Epithelial cell of proximal tubule (primary cell): ENCODE measurements around the gene SERPINA1. TPM values are rescaled to one million over a fixed set of nuclear protein-coding genes. Genes with fewer than 3 reads are reported as not detected.

Source experiments
- DNase-seq: peaks from one replicate; pipeline ENCODE4 v3.0.0-alpha.2; 2011; ENCODE audit warnings: low read depth
- H3K4me3 ChIP-seq: 2 replicates; pipeline ENCODE4 v1.5.1; 2011; ENCODE audit warnings: low read depth, mild to moderate bottlenecking, low read length
- total RNA-seq: library from RNA; depleted of rRNA; stranded (reverse); fragments of >200 nt; gene quantifications from 2 replicates; pipeline ENCODE4 v1.2.3, GENCODE V29; 2015
- TF ChIP-seq, protein P1 (sequence below): conservative IDR thresholded peaks from 2 replicates; pipeline ENCODE4 v1.5.1; 2012; ENCODE audit warnings: low read depth, mild to moderate bottlenecking, low read length

SERPINA1 gene
- 15.3 and 15.8 TPM in 2 replicates for total RNA-seq

DNA sequence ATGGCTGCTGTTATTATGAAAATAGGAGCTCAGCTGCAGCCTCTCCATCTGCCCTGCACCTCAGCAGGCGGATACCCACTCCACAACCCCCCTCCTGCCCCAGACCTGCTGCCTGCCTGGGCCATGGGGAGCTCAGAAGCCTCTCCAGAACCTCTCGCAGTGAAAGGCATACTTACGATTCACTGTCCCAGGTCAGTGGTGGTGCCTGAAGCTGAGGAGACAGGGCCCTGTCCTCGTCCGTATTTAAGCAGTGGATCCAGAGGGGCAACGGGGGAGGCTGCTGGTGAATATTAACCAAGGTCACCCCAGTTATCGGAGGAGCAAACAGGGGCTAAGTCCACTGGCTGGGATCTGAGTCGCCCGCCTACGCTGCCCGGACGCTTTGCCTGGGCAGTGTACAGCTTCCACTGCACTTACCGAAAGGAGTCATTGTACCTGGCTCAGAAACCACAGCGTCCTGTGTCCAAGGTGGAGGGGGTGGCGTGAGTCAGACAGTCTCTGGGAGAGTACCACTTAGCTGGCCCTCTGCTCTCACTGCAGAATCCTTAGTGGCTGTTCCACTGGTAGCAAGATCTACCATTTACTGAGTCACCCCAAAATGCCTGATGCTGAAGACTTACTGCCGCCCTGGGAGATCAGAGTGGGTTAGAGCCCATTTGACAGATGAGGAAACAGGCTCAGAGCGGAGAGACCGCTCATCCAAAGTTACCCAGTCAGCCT lies at the start of gene SERPINA1:
Gene SERPINA1 (minus strand): TSS at position 219 of the 720 bp plus-strand sequence. CDS start 5,365 bp downstream, outside the sequence.
- peak within 1 kb of the TSS; percentile 54 for H3K4me3 ChIP-seq
- TF ChIP-seq, protein P1, sequence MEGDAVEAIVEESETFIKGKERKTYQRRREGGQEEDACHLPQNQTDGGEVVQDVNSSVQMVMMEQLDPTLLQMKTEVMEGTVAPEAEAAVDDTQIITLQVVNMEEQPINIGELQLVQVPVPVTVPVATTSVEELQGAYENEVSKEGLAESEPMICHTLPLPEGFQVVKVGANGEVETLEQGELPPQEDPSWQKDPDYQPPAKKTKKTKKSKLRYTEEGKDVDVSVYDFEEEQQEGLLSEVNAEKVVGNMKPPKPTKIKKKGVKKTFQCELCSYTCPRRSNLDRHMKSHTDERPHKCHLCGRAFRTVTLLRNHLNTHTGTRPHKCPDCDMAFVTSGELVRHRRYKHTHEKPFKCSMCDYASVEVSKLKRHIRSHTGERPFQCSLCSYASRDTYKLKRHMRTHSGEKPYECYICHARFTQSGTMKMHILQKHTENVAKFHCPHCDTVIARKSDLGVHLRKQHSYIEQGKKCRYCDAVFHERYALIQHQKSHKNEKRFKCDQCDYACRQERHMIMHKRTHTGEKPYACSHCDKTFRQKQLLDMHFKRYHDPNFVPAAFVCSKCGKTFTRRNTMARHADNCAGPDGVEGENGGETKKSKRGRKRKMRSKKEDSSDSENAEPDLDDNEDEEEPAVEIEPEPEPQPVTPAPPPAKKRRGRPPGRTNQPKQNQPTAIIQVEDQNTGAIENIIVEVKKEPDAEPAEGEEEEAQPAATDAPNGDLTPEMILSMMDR, result no peak
- DNase-seq, result peak; percentile 62

DNA sequence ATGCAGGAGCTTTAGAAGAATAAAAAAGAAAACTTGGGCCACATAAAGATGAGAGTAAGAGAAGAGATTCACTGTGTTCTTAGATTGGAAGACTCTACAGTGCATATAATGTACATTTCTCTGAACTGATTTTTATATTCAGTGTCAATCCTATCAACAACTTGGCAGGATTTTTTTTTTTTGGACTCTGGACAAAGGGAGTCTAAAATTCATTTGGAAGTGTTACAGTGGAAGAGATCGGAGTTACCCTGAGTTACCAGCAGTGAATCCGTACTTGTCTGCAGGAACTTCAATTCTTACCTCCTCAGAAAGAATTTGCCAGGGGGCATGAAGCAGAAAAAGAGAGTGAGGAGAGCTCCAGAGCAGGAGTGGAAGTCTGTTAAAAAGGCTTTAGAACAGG lies 40.2 kb upstream of the SERPINA1 start:
- no peak for DNase-seq
- TF ChIP-seq, protein P1, result no peak

DNA sequence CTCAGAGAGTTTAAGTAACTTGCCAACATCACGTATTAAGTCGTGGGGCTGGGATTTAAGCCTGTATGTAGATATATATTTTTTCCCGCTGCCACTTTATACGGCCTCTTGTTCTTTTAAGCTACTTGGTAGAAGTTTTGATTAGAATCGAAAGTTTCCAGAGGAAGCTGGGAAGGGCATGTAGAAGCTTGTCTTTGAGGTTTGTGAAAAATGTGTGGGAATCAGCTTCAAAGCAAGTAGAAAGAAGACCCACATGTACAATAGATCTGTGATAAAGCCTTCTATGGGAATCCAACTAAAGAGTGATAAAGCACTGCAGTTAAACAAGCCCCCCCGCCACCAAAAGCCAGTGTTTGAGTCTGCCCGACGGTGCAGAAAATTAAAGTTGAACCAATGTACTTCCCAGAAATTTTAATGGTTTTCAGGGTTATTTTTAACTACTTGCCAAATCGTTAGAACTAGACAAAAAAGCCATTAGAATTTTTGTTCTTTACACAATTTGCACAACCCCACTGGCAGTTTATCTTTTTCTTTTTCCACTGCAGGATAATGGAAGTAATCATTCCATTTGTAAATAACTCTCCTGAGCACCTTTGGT lies 38.7 kb upstream of the SERPINA1 start:
- no peak for DNase-seq
- H3K4me3 ChIP-seq, result no peak overlapping the region
- TF ChIP-seq, protein P1, result no peak

More for the DNA sequence above, 40.2 kb upstream of the SERPINA1 start:
- no peak overlapping the region for H3K4me3 ChIP-seq

DNA sequence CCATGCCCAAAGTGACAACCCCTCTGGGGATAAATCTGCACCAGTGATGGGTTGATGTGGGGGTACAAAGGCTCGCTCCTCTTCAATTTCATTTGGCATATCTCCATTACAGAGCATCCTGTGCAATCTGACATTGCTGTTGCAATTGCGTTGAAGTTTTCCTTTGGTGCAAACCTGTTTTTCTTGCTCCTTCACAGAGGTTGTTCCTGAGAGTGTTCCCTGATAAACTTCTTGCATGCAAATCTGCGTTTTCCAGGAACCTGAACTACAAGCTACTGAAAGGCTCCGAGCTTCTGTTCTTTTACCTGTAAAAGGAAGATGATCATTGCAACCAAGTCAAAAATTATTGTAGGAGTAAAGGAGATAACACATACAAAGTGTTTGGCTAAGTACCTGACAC lies 38.1 kb upstream of the SERPINA1 start:
- no peak overlapping the region for H3K4me3 ChIP-seq
- TF ChIP-seq, protein P1, result no peak
- no peak for DNase-seq

DNA sequence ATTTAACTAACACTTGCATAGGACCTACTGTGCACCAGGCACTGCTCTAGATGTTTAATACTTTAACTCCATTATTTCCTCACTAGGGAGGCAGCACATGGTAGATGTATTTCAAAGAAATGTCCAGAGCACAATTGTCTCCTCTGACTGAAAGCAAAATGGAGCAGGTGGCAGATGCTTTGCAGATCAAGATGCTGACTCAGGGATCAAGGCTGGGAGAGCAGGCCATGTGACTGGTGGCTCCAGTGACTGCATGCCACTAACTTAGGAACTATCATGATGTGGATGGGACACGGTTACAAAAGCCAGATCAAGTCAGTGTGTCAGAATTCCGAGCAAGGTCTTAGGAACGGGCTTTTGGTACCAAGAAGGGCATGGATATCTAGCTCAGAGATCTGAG lies 36.0 kb upstream of the SERPINA1 start:
- TF ChIP-seq, protein P1, result no peak
- DNase-seq, result no peak
- no peak overlapping the region for H3K4me3 ChIP-seq

DNA sequence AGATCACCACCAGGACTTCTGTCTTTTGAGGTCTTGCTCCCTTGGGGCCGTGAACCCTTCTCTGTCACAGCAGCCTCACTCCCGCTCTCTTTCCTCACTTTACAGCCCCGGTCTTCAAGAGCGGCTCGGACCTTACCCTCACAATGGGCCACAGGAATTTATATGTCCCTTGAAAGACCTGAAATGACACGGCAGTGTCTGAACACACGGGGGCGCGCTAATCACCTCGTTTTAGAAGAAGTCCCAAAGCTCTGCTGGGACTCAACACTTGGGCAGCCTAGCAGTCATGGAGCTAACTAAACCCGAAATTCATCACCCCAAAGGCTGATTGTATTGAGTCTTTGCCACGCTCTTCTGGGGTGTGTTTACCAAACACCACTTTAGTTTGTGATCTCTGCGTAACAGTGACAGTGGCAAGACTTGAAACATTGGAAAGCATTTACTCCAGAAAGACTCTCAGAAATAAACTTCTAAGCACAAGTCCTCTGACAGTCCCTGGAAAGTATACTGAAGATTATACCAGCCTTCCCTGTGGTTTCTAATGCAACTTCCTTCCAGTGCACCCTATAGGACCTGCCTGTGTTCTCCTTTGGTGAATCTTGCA lies 35.2 kb upstream of the SERPINA1 start:
- no peak for DNase-seq
- H3K4me3 ChIP-seq, result peak overlapping the region; percentile 18
- TF ChIP-seq, protein P1, result peak; percentile 84
